Inflammatory macrophage (primary cell): ENCODE results near the gene GAA.

ENCODE experiments used
- DNase-seq, 2 donors: peaks; one replicate each; pipeline ENCODE4 v3.0.0-alpha.2; 2020 to 2022

Gene GAA

DNA sequence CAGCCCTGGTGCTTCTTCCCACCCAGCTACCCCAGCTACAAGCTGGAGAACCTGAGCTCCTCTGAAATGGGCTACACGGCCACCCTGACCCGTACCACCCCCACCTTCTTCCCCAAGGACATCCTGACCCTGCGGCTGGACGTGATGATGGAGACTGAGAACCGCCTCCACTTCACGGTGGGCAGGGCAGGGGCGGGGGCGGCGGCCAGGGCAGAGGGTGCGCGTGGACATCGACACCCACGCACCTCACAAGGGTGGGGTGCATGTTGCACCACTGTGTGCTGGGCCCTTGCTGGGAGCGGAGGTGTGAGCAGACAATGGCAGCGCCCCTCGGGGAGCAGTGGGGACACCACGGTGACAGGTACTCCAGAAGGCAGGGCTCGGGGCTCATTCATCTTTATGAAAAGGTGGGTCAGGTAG is 3.6 kb downstream of the GAA start:
- DNase-seq, result no peak

DNA sequence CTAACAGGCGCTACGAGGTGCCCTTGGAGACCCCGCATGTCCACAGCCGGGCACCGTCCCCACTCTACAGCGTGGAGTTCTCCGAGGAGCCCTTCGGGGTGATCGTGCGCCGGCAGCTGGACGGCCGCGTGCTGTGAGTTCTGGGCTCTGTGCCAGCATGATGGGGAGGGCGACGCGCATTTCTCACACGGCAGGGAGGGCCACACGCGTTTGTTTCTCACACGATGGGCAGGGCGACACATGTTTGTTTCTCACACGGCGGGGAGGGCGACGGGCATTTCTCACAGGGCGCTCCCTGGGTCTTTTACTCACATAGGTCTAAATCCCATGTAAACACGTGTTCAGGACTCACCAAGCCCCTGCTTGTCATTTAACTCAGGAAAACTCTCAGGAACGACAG is 4.4 kb downstream of the GAA start:
- no peak for DNase-seq

DNA sequence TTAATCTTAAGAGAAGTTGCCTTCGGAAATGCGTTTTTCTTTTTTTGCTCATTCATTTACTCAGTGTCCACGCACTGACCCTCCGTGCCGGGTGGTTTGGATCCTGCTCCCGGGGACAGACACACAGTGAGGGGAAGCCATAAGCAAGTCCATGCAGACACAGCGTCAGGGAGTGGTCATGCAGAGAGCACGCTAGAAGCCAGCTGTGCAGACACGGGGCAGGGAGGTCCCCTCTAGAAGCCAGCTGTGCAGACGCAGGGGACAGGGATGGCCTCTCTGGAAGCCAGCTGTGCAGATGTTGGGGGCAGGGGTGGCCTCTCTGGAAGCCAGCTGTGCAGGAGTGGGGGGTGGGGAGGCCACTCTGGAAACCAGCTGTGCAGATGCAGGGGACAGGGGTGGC is 4.8 kb downstream of the GAA start:
- DNase-seq, result no peak

DNA sequence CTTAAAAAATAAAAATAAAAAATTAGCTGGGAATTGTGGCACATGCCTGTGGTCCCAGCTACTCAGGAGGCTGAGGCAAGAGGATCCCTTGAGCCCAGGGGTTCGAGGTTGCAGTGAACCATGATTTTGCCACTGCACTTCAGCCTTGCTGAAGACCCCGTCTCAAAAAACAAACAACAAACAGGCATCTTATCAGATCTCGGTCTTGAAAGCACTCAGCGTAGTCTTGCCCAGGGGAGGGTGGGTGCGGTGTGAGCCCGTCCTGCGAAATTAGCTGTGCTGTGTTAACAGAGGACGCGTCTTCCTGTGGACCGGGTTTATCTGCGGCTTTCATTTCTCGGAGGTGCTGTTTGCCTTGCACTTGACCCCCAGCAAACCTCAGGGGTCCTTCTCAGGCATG is 5.4 kb downstream of the GAA start:
- DNase-seq, result no peak

DNA sequence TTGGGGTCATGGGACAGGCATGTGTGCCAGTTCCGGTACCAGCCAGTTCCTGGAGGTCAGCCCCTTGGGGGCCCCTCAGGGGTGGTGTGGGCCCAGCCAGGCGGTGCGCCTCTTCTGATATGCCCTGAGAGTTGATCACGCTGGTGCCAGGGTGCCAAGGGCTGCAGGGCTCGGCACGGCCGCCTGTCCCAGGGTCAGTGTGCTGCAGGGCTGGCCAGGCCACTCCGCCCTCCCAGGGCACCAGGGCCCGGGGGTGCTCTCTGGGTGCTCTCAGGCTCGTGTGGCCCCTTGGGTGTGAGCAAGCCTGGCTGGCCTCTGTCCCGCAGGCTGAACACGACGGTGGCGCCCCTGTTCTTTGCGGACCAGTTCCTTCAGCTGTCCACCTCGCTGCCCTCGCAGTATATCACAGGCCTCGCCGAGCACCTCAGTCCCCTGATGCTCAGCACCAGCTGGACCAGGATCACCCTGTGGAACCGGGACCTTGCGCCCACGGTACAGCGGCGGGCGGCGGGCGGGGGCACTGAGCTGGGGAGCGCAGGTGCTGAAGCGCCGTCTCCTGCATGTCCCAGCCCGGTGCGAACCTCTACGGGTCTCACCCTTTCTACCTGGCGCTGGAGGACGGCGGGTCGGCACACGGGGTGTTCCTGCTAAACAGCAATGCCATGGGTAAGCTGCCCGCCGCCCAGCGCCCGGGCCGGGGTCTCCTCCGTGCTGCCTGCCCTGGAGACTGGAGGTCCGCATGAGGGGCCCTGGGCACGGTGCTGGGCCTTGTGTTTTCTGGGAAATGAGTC is 6.0 kb downstream of the GAA start:
- no peak for DNase-seq

DNA sequence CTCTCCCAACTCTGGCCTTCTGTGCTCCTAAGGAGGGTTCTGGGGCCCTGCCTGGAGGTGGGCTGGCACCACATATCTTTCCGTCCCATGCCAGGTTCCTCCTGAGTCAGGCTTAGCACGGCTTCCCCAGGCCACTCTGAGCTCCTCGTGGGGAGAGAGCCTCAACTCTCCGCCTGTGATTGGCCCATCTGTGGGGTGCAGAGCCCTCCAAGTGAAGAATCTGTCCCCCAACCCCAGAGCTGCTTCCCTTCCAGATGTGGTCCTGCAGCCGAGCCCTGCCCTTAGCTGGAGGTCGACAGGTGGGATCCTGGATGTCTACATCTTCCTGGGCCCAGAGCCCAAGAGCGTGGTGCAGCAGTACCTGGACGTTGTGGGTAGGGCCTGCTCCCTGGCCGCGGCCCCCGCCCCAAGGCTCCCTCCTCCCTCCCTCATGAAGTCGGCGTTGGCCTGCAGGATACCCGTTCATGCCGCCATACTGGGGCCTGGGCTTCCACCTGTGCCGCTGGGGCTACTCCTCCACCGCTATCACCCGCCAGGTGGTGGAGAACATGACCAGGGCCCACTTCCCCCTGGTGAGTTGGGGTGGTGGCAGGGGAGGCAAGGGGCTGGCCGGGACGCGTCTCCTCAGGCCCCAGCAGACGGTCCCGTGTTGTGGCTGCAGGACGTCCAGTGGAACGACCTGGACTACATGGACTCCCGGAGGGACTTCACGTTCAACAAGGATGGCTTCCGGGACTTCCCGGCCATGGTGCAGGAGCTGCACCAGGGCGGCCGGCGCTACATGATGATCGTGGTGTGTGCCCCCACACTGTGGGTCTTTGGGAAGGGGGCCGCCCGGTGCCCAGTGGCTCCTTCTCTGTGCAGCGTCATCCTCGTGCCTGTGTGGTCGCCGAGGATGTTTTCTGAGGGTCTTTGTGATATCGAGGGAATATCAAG is 6.9 kb downstream of the GAA start:
- DNase-seq, result no peak

DNA sequence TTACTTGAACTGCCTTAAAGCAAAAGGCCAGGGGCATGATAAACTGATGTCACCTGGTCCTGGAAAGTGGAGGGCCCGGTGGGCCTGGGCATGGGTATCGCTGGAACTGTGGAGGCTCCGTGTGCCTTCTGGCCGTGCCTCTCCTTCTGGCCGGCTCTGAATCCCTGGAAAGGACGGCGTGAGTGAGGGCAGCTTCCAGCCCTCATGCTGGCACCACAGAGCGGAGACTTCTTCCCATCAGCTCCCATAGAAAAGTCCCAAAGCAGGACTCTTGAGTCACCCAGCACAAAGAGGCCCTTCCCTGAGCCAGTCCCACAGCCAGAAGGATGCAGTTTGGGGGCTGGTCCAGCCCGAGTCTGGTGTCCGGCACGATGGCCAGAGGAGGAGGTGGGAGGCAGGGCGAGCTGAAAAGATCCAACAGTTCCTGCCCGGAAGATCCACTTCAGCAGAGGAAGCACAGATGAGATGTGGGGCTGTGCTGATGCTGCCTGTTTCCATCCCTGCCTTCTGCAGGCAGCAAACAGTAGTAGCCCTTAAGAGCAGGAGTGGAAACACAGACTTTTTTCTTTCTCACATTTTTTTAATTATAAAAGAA is 7.8 kb downstream of the GAA start:
- DNase-seq, result no peak

DNA sequence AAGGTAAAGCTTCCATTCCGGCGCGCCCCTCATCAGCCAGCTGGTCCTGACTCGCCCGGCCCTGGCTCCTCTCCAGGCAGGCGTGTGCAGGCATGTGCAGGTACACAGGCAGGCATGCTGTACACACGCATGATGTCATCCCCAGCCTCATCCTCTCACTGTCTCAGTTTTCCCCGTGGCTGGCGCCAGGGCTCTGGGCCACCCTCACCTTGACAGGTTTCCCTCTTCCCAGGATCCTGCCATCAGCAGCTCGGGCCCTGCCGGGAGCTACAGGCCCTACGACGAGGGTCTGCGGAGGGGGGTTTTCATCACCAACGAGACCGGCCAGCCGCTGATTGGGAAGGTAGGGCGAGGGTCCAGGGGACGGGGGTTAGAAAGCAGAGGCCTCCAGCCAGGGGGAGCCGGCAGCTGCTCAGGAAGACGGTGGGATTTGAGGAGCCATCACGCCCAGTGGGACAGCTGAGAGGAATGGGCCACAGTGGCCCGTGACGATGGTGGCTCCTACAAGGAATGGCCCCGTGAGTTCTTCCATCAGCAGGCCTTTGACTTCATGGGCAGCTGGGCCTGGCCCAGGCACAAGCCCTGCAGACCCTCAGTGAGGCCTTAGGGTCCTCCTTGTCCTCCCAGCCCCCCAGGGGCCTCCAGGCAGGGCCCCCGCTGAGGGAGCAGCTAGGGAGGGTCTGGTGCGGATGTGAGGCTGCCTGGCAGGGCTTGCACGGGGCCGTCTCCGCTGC is 8.5 kb downstream of the GAA start:
- no peak for DNase-seq

DNA sequence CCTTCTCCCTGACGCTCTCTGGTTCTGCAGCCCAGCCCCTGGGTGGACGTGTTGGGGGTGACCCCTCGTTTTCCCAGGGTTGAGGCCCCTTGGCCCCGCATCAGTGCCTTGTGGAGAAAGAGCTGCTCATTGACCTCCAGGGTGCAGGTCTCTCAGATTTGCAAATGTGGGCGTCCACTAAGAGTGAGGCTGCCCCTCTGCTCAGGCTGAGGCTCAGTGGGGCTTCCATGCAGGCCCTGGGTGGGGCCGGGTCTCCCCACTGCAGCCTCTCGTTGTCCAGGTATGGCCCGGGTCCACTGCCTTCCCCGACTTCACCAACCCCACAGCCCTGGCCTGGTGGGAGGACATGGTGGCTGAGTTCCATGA is 9.0 kb downstream of the GAA start:
- no peak for DNase-seq

DNA sequence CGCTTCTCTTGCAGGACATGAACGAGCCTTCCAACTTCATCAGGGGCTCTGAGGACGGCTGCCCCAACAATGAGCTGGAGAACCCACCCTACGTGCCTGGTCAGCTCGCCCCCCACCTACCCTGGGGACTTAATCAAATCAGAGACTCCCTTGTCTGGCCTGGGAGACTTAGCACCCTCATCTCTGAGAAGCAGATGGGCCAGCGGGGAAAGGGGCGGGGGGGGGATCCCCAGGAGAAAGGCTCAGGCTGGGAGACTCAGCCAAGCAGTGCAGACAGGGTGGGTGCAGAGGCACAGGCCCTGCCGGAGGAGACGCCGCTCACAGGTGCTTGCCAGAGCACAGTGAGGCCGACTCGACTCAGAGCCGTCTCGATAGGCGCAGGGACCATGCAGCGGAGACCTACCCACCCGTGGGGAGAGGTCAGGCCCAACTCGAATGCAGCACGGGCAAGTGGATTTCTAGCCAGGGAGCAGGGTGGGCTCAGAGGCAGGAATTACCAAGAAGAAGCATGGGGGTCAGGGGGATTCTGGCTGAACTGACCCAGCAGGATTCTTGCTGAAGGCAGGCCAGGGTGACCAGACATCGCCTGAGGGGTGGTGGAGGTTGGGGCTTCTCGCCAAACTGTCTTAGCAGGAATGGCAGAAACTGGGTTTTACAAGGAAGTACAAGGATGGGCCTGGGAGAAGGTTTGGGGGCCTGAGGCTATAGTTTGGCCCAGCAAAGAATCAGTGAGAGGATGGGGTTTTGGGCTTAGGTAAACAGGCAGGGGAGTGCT is 9.7 kb downstream of the GAA start:
- DNase-seq, result no peak

DNA sequence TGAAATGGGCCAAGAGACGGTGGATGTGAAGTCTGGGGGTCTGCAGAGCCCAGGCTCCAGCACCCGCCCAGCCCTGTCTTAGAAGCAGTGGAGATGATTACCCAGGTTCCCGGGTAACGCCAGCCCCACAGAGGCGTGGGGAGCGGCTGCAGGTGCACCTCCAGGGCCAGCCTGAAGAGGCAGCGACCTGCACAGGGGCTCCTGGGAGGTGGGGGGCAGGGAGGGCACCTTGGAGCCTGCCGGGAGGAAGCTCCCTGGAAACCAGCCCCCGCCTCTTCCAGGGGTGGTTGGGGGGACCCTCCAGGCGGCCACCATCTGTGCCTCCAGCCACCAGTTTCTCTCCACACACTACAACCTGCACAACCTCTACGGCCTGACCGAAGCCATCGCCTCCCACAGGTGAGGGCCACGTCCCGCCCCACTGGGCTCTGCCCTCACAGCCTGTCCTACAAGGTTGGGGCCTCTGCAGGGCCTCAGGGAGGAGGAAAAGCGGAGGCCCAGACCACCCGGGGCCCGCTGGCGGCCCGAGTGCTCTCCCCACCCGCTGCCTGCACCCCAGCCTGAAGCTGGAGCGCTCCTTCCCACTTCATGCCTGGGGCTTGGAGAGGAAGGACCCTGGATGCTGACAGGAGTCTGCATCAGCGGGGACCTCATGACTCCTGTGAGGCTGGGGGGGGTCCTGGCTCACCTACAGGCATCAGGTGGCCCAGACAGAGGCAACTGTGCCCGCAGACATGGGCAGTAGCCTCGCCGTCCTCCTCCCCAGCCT is 10.5 kb downstream of the GAA start:
- DNase-seq, result no peak

DNA sequence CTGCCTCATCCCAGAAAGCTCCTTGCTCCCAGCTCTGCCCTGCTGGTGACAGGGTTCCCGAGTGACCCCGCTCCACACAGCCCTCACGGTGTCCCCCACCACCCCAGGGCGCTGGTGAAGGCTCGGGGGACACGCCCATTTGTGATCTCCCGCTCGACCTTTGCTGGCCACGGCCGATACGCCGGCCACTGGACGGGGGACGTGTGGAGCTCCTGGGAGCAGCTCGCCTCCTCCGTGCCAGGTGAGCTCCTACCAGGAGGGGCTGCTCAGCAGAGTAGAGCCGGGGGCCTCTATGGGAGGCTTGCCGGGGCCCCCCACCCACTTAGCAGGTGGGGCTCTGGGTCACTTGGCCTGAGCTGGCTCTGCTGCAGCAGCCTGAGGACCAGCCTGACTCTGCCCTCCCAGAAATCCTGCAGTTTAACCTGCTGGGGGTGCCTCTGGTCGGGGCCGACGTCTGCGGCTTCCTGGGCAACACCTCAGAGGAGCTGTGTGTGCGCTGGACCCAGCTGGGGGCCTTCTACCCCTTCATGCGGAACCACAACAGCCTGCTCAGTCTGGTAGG is 11.2 kb downstream of the GAA start:
- no peak for DNase-seq

DNA sequence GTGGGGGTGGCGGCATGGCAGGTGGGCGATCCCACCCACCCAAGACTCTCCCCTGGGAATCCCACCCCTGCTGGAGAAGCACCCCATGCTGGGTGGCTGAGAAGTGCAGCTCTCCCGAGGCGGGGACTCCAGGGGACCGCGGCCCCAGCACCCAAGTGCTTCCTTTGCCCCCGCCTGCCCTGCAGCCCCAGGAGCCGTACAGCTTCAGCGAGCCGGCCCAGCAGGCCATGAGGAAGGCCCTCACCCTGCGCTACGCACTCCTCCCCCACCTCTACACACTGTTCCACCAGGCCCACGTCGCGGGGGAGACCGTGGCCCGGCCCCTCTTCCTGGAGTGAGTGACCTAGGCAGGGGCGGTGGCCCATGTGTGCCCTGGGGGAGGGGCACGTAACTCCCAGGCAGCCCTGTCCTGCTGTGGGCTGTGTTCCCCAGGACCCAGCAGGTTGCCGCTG is 11.7 kb downstream of the GAA start:
- DNase-seq, result no peak

DNA sequence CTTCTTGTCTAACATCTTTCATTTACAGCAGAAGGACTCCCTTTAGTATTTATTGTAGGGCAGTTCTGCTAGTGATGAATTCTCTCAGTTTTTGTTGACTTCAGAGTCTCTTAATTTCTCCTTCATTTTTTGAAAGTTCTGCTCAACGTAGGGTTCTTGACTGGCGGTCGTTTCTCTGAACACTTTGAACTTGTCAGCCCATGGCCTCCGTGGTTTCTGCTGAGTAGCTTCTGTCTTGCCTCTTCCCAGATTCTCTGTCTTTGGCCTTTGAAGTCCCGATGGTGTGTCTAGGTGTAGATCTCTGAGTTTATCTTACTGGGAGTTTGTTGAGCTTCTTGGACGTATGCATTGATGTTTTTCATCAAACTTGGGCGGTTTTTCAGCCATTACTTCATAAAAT is 13.4 kb downstream of the GAA start:
- no peak for DNase-seq

DNA sequence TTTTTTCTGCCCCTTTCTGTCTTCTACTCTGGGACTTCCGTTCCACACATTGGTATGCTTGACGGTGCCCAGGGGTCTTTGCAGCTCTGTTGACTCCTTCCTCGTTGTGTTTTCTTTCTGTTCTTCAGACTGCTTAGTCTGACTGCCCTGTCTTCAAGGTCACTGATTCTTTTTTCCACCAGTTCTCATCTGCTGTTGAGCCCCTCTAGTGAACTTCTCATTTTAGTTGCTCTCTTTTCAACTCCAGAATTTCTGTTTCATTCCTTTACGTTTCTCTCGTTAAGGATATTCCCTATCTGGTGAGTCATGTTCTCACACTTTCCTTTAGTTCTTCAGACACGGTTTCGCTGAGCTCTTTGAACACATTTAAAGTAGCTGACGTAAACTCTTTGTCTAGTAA is 13.8 kb downstream of the GAA start:
- no peak for DNase-seq

DNA sequence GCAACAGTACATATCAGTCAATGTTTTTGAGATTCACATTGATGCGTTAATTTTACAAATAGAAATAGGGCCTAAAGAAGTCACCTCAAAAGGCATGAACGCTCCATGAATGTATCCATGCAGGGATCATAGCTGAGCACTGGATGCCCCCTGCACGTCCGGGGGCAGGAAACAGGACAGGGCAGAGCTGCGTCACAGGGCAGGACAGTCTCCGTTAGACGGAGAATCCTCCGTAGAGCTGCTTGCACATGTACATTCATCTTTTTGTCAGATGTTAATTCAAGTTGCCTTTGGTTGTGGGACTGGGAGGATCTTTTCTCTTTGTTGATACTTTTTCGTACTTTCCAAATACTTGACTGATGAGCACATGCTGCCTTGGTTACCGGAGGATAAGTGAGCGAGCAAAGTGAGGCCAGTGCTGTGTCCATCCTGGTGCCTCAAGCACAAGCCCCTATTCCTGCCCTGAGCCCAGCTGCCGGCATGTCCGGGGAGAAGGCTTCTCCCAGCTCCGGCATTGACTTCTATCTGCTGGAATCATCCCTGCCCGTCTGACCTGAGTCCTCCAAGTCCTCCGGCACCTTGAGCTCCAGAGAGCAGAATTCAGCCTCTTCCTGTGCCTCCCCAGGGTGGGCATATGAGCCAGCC is 15.0 kb downstream of the GAA start:
- no peak for DNase-seq

DNA sequence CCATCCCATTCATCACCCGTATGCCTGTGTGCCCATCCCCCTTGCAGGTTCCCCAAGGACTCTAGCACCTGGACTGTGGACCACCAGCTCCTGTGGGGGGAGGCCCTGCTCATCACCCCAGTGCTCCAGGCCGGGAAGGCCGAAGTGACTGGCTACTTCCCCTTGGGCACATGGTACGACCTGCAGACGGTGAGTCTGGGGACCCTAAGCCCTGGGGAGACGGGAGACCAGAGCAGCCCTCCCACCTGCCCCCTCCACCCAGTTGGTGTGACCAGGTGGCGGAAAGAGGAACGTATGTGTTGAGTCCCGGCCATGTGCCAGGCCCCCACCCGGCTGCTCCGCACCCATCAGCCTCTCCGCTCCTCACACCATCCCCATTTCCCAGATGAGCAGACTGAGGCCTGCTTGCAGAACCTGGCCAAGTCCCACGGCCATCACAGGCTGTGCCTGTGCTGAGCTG is 15.6 kb downstream of the GAA start:
- no peak for DNase-seq

DNA sequence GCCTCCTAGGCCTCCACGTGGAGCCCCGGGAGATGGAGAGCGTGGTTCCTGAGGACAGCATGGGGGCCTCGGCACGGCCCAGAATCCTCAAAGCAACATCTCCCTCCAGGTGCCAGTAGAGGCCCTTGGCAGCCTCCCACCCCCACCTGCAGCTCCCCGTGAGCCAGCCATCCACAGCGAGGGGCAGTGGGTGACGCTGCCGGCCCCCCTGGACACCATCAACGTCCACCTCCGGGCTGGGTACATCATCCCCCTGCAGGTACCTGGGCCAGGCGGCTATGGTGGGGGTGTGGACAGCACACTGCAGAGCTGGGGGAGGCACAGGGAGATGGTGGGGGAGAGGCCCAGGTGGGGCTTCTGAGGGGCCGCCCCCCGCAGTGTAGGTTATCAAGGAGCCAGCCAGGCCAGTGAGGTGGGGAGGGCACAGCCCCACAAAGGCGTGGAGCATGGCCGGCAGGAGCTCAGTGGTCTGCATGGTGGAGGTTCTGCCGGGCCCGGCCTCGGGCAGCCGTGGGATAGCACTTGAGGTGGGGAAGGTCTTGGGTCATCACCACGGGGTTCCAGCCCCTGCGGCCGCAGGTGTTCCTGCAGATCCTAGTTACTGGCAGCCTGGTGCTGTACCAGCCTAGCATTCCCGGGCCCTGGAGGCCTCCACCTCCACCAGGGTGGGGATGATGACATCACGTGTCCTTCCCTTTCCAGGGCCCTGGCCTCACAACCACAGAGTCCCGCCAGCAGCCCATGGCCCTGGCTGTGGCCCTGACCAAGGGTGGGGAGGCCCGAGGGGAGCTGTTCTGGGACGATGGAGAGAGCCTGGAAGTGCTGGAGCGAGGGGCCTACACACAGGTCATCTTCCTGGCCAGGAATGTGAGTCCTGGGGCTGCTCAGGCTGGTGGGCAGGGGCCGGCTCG is 16.4 kb downstream of the GAA start:
- DNase-seq, result no peak
